A549 (cell line): ENCODE data around the gene PANX2. TPM values are rescaled to one million over a fixed set of nuclear protein-coding genes. Genes with fewer than 3 reads are reported as not detected.

Source experiments
- ATAC-seq, 2 experiments: fragments of 200-7000 bp in 1 of 2; fragments of >200 bp in 1 of 2; cut with Nextera tagmentation in 1 of 2; cut with Tn5 transposase in 1 of 2; 3 replicates each; pipeline versions ENCODE4 v1.8.0 to v1.9.1; 2018 to 2020; ENCODE audit warnings: mild to moderate bottlenecking in 1 of 2, moderate library complexity in 1 of 2
- CTCF ChIA-PET: fragments of 300-600 bp; sonication (Branson Sonifier 250); formaldehyde crosslinking; extraction: SDS; loops from one replicate; lab custom pipeline; 2021; ENCODE audit warnings: antibody characterized with exemption, inconsistent platforms; lab: Yijun Ruan, JAX
- POLR2A ChIA-PET: fragments of 350-600 bp; formaldehyde crosslinking; extraction: SDS; loops from one replicate; lab custom pipeline; 2021; ENCODE audit warnings: antibody characterized with exemption, inconsistent platforms; lab: Yijun Ruan, JAX
- DNase-seq, 2 experiments: peaks; one replicate each; pipeline versions ENCODE4 v3.0.0 to v3.0.0-alpha.2; 2011 to 2016; ENCODE audit warnings: low read depth in 1 of 2, low spot score in 1 of 2
- FAIRE-seq: peaks from 2 replicates; lab custom pipeline; 2011; peaks lifted over from hg19 to GRCh38; lab: Jason Lieb, UNC
- H3K27ac ChIP-seq, 2 experiments: fragments of >200 bp; sonication (Bioruptor Twin); formaldehyde crosslinking; 3 replicates each; pipeline ENCODE4 v1.5.1; 2016 to 2017
- H3K4me1 ChIP-seq: fragments of >200 bp; sonication (Bioruptor Twin); formaldehyde crosslinking; 3 replicates; pipeline ENCODE4 v1.6.1; 2016
- H3K4me2 ChIP-seq: fragments of >200 bp; sonication (Bioruptor Twin); formaldehyde crosslinking; 3 replicates; pipeline ENCODE4 v1.6.1; 2016
- H3K4me3 ChIP-seq: fragments of >200 bp; sonication (Bioruptor Twin); formaldehyde crosslinking; 3 replicates; pipeline ENCODE4 v1.5.1; 2016
- H3K9me3 ChIP-seq: fragments of >200 bp; sonication (Bioruptor Twin); formaldehyde crosslinking; 3 replicates; pipeline ENCODE4 v1.6.1; 2016
- BCL3 ChIP-seq: fragments of >200 bp; sonication (Bioruptor Twin); formaldehyde crosslinking; IDR thresholded peaks from 3 replicates; pipeline ENCODE4 v1.6.1; 2016
- CBX2 ChIP-seq: fragments of 200-600 bp; sonication (generic); IDR thresholded peaks from 2 replicates; pipeline ENCODE4 v1.6.1; 2016; ENCODE audit warnings: low read depth, mild to moderate bottlenecking, borderline replicate concordance
- CEBPB ChIP-seq, 2 experiments: fragments of >200 bp in 1 of 2; sonication (Bioruptor Twin) in 1 of 2; formaldehyde crosslinking in 1 of 2; IDR thresholded peaks; 2 replicates each; pipeline ENCODE4 v1.6.1; 2012 to 2016
- CHD4 ChIP-seq: fragments of 200-600 bp; sonication (generic); IDR thresholded peaks from 2 replicates; pipeline ENCODE4 v1.6.1; 2016; ENCODE audit warnings: antibody characterized with exemption, mild to moderate bottlenecking, borderline replicate concordance
- EHF ChIP-seq: fragments of 250-450 bp; sonication (Bioruptor Pico); IDR thresholded peaks from 2 replicates; pipeline ENCODE4 v1.5.0; 2020; ENCODE audit warnings: mild to moderate bottlenecking
- ESRRA ChIP-seq: fragments of 150-350 bp; IDR thresholded peaks from 2 replicates; pipeline ENCODE4 v1.6.1; 2014; ENCODE audit warnings: mild to moderate bottlenecking, low read length, borderline replicate concordance
- HDAC2 ChIP-seq: fragments of 200-600 bp; sonication (generic); IDR thresholded peaks from 2 replicates; pipeline ENCODE4 v1.6.1; 2016
- HMGXB4 ChIP-seq: fragments of 250-450 bp; sonication (Bioruptor Pico); IDR thresholded peaks from 2 replicates; pipeline ENCODE4 v1.5.0; 2021; ENCODE audit warnings: mild to moderate bottlenecking, moderate library complexity, borderline replicate concordance
- HOXB5 ChIP-seq: fragments of 250-450 bp; sonication (Bioruptor Pico); IDR thresholded peaks from 2 replicates; pipeline ENCODE4 v1.5.0; 2020; ENCODE audit warnings: mild to moderate bottlenecking, moderate library complexity
- KDM5A ChIP-seq: fragments of 200-600 bp; sonication (generic); IDR thresholded peaks from 2 replicates; pipeline ENCODE4 v1.6.1; 2016; ENCODE audit warnings: antibody characterized with exemption, mild to moderate bottlenecking
- NFE2L2 ChIP-seq: fragments of 150-350 bp; conservative IDR thresholded peaks from 2 replicates; pipeline ENCODE4 v1.6.1; 2014; ENCODE audit warnings: low read length
- RAD21 ChIP-seq, 2 experiments: fragments of >200 bp in 1 of 2; sonication (Bioruptor Twin) in 1 of 2; formaldehyde crosslinking in 1 of 2; IDR thresholded peaks in 1 of 2; conservative IDR thresholded peaks in 1 of 2; 2 replicates in 1 of 2; 3 replicates in 1 of 2; pipeline ENCODE4 v1.6.1; 2012 to 2018; ENCODE audit warnings: inconsistent platforms in 1 of 2
- RCOR1 ChIP-seq: fragments of 150-350 bp; IDR thresholded peaks from 2 replicates; pipeline ENCODE4 v1.6.1; 2014; ENCODE audit warnings: antibody characterized with exemption, low read length, low read depth
- REST ChIP-seq: fragments of 200-600 bp; sonication (generic); IDR thresholded peaks from 2 replicates; pipeline ENCODE4 v1.6.1; 2016; ENCODE audit warnings: antibody characterized with exemption, mild to moderate bottlenecking, moderate library complexity
- TP53 ChIP-seq: fragments of 250-450 bp; sonication (Bioruptor Pico); IDR thresholded peaks from 2 replicates; pipeline ENCODE4 v1.5.0; 2021; ENCODE audit warnings: mild to moderate bottlenecking, moderate library complexity
- WGBS: methylation state at CpG from one replicate; pipeline ENCODE4 v1.1.6; 2017; ENCODE audit errors: missing lambda C conversion rate; 5-methylcytosine and 5-hydroxymethylcytosine counted together
- polyA plus RNA-seq, 4 experiments: library from polyadenylated mRNA; depleted of rRNA in 3 of 4; stranded (reverse); fragments of >200 nt; fragmentation: RNase III in 1 of 4; extraction: RNeasy Plus Mini Kit Qiagen cat#74134 plus additional on column Dnase treatment in 1 of 4; gene quantifications; 2 replicates in 3 of 4; 3 replicates in 1 of 4; pipeline ENCODE4 v1.2.3, GENCODE V29; 2011 to 2017
- TF ChIP-seq, protein P1 (sequence below): fragments of >200 bp; sonication (Bioruptor Twin); formaldehyde crosslinking; IDR thresholded peaks from 3 replicates; pipeline ENCODE4 v1.5.1; 2016
- TF ChIP-seq, protein P2 (sequence below): IDR thresholded peaks from 2 replicates; pipeline ENCODE4 v1.6.1; 2012; ENCODE audit warnings: low read depth, borderline replicate concordance
- TF ChIP-seq, protein P3 (sequence below): fragments of 150-350 bp; IDR thresholded peaks from 2 replicates; pipeline ENCODE4 v1.6.1; 2014; ENCODE audit warnings: low read depth, mild to moderate bottlenecking, low read length
- TF ChIP-seq, protein P4 (sequence below): IDR thresholded peaks from 2 replicates; pipeline ENCODE4 v1.6.1; 2012

Gene PANX2
- polyA plus RNA-seq, 2 of the 4 experiments (the other 2 are of a cell fraction), result 1.6 to 4.4 TPM

DNA sequence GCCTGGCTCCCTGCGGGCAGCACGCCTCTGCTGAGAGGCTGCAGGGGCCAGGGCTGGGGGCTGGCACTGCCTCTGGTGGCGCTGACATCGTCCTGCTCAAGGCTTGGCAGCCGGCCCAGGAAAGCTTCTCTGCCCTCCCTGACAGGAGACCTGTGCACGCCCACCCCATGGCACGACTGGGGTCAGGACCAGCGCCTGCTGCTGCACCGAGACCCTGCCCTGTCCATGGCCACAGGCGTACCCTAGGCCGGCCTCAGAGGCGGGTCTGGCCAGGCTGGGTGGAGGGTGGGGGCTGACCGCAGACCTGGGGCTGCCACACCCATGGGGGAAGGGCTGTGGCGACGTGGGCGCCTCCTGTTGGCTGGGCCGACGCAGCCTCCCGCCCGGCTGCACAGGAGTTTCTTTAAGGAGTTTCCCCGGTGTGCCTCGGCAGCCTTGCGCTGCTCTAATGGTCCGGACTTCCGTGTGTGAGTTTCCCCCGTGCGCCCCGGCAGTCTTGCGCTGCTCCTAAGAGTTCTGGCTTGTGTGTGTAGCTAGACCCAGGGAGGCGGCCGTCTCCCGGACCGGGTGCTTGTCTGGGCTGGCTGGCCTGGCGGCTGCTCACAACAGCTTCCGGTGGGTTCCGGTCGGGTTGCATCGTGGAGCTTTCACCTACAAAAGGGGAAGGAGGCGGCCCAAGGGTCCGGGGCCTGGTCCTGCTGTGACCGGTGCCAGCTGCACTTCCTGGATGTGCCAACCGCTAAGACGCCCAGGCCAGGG, 19.8 kb downstream of the PANX2 start (continued):
- TF ChIP-seq, protein P1, sequence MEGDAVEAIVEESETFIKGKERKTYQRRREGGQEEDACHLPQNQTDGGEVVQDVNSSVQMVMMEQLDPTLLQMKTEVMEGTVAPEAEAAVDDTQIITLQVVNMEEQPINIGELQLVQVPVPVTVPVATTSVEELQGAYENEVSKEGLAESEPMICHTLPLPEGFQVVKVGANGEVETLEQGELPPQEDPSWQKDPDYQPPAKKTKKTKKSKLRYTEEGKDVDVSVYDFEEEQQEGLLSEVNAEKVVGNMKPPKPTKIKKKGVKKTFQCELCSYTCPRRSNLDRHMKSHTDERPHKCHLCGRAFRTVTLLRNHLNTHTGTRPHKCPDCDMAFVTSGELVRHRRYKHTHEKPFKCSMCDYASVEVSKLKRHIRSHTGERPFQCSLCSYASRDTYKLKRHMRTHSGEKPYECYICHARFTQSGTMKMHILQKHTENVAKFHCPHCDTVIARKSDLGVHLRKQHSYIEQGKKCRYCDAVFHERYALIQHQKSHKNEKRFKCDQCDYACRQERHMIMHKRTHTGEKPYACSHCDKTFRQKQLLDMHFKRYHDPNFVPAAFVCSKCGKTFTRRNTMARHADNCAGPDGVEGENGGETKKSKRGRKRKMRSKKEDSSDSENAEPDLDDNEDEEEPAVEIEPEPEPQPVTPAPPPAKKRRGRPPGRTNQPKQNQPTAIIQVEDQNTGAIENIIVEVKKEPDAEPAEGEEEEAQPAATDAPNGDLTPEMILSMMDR, result peak; percentile 36; the same call in 2 of the 3 replicates
- TF ChIP-seq, protein P2, sequence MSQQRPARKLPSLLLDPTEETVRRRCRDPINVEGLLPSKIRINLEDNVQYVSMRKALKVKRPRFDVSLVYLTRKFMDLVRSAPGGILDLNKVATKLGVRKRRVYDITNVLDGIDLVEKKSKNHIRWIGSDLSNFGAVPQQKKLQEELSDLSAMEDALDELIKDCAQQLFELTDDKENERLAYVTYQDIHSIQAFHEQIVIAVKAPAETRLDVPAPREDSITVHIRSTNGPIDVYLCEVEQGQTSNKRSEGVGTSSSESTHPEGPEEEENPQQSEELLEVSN, result 0 out of 2 replicates have a peak, but pooled peaks have one; percentile 44

DNA sequence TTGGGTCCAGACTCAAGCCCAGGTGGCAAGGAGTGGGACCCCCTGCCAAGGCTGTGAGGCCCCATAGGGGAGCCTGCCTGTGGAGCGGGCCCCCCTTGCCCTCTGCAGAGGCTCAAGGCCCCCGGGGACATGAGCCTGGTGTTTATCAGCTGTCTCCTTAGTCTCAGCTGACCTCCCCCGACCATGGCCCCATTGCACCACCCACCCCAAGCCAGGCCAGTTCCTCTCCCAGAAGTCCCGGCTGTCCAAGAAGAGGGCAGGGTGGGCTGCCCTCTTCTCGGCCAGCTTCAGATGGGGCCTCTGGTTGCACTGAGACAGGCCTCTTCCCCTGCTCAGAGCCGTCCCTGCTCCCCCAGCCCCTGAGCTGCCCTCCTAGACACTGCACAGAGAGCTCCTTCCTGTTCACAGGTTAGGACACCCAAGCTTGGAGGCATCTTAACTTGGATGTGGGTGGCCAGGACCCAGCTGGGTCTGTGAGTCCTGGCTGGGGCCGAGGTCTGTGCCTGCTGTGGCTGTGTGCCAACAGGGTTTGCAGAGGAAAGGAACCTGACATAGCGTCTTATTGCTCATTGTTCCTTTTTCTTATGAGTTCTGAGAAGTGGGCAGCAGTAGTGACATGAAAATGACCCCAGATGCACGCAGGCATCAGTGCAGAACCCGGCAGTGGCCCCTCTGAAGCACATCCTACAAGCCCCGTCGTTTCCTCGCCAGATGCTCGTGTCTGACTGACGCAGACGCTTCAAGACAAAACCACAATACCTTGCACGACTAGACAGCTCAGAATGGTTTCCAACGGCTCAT, 20.6 kb downstream of the PANX2 start:
- TF ChIP-seq CHD4, result no peak
- no peak for TF ChIP-seq CEBPB (IDR thresholded peaks at IDR 0.05)
- TF ChIP-seq RAD21 (conservative IDR thresholded peaks at IDR 0.05 in 1 of 2, IDR thresholded peaks at IDR 0.05 in 1 of 2), result no peak
- no peak for TF ChIP-seq RCOR1
- TF ChIP-seq EHF, result no peak
- no peak for TF ChIP-seq CBX2
- TF ChIP-seq REST, result no peak
- TF ChIP-seq HOXB5 (CRISPR knock-in tag), result no peak
- TF ChIP-seq BCL3, result no peak
- TF ChIP-seq ESRRA, result no peak
- TF ChIP-seq, protein P2, result no peak
- no peak for TF ChIP-seq HMGXB4 (CRISPR knock-in tag)
- TF ChIP-seq, protein P3, sequence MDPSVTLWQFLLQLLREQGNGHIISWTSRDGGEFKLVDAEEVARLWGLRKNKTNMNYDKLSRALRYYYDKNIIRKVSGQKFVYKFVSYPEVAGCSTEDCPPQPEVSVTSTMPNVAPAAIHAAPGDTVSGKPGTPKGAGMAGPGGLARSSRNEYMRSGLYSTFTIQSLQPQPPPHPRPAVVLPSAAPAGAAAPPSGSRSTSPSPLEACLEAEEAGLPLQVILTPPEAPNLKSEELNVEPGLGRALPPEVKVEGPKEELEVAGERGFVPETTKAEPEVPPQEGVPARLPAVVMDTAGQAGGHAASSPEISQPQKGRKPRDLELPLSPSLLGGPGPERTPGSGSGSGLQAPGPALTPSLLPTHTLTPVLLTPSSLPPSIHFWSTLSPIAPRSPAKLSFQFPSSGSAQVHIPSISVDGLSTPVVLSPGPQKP, result no peak
- TF ChIP-seq, protein P4, sequence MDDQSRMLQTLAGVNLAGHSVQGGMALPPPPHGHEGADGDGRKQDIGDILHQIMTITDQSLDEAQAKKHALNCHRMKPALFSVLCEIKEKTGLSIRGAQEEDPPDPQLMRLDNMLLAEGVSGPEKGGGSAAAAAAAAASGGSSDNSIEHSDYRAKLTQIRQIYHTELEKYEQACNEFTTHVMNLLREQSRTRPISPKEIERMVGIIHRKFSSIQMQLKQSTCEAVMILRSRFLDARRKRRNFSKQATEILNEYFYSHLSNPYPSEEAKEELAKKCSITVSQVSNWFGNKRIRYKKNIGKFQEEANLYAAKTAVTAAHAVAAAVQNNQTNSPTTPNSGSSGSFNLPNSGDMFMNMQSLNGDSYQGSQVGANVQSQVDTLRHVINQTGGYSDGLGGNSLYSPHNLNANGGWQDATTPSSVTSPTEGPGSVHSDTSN, result no peak
- no peak for TF ChIP-seq HDAC2
- no peak for TF ChIP-seq KDM5A
- no peak for TF ChIP-seq TP53 (CRISPR knock-in tag)
- no peak for TF ChIP-seq NFE2L2
- TF ChIP-seq, all 56 proteins: peak for 0
- Histone ChIP-seq H3K4me2 (peak overlapping the region; percentile 94), H3K4me3 (peak overlapping the region; percentile 56), H3K4me1 (peaks cover 25% of the 10 kb centered on the region), H3K27ac (peak overlapping the region; percentile 79 to 93), H3K9me3 (no peaks in the 10 kb centered on the region)
- WGBS, result 88% methylated on average over 16 of the region's 18 CpGs
- CTCF ChIA-PET, result interaction anchor here (0.7 to 3.3 kb wide), 6 partner anchors 10 to 45 kb away, joined by 3 to 15 read pairs (median 8); no protein-coding TSS in a partner anchor
- FAIRE-seq (no peak), ATAC-seq (peak in 1 of 2 experiments; percentile 4; a peak in 2 of 6 replicates), DNase-seq (no peak)
- POLR2A ChIA-PET, result interaction anchor here (0.9 kb wide), 1 partner anchor 334 kb away, joined by 3 read pairs; the partner anchor contains the start of gene SCO2
